ENCODE measurements around the gene PEPD. TPM values are rescaled to one million over a fixed set of nuclear protein-coding genes. Genes with fewer than 3 reads are reported as not detected.

The PEPD gene
- polyA plus RNA-seq, 3 donors: 61.5 to 218 (median 171) TPM

DNA sequence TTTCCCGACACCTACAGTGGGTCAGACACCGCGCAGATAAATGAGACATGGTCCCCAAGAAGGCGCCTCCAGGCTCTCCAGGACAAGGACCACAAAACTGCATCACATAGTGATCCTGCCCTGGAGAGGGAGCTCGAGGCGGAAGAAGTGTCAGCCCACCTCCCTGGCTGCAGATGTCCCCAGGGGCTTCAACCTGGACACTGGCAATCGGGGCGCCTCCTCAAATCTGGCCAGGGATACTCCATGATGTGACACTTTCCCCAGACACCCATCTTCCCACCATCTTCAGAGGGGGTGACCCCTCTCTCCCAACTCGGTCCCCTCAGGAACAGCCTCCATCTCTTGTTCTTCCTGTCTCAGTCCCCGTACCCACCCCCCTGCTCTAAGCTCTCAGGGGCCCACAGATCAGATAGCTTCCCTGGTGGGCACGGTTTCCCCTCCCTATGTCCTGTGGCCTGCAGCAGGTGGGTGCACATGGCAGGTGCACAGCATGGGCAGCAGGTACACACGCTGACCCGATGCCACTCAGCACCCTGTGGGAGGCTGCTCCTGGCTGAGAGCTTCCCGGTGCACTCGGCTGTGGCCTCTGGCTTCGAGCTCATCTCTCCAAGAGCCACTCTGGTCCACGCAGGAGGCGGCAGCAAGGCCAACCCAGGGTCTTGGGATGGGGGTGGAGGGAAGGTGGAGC is 61.2 kb downstream of the PEPD start:
- no peaks in the 10 kb centered on the region for H3K9me3 ChIP-seq (replicated peaks in 1 of 2; ENCODE audit: control insufficient read depth in 1 of 2, insufficient read depth in 1 of 2, low read length in 2 of 2)
- H3K27ac ChIP-seq (ENCODE audit: low read depth in 1 of 2, low read length in 2 of 2): no peak overlapping the region
- Mint-ChIP-seq H3K36me3 (peaks cover 10 to 15% of the 10 kb centered on the region in 2 donors), H3K4me3 (no peak overlapping the region), H3K4me1 (no peaks in the 10 kb centered on the region), H3K27ac (peak overlapping the region in 1 of 7 donors; percentile 28), H3K9me3 (no peaks in the 10 kb centered on the region), H3K27me3 (ENCODE audit: low read depth in 3 of 3) (peaks cover 0 to 4% (median 2%) of the 10 kb centered on the region in 3 donors)
- intact Hi-C loops (cut with micrococcal nuclease): no loop called here
- no peaks in the 10 kb centered on the region for H3K27me3 ChIP-seq (ENCODE audit: control insufficient read depth in 2 of 2, insufficient read depth in 2 of 2, low read length in 2 of 2)
- H2AFZ ChIP-seq (ENCODE audit: insufficient read depth, low read depth, low read length, poor library complexity, severe bottlenecking): no peak overlapping the region
- WGBS (ENCODE audit: insufficient coverage): 96% methylated on average over 12 of the region's 18 CpGs
- TF ChIP-seq, protein P1, sequence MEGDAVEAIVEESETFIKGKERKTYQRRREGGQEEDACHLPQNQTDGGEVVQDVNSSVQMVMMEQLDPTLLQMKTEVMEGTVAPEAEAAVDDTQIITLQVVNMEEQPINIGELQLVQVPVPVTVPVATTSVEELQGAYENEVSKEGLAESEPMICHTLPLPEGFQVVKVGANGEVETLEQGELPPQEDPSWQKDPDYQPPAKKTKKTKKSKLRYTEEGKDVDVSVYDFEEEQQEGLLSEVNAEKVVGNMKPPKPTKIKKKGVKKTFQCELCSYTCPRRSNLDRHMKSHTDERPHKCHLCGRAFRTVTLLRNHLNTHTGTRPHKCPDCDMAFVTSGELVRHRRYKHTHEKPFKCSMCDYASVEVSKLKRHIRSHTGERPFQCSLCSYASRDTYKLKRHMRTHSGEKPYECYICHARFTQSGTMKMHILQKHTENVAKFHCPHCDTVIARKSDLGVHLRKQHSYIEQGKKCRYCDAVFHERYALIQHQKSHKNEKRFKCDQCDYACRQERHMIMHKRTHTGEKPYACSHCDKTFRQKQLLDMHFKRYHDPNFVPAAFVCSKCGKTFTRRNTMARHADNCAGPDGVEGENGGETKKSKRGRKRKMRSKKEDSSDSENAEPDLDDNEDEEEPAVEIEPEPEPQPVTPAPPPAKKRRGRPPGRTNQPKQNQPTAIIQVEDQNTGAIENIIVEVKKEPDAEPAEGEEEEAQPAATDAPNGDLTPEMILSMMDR (IDR thresholded peaks at IDR 0.05): no peak
- peaks cover 6 to 11% of the 10 kb centered on the region in 2 donors for H3K36me3 ChIP-seq (replicated peaks in 1 of 2; ENCODE audit: control insufficient read depth in 1 of 2, insufficient read depth in 2 of 2, low read length in 2 of 2)
- no peak overlapping the region for H3K4me3 ChIP-seq (replicated peaks in 1 of 3; ENCODE audit: low read depth in 2 of 3, low read length in 3 of 3)
- H4K20me1 ChIP-seq (ENCODE audit: insufficient read depth, low read length): no peaks in the 10 kb centered on the region
- H3K79me2 ChIP-seq (ENCODE audit: insufficient read depth, low read length): no peaks in the 10 kb centered on the region
- no peak overlapping the region for H3K9ac ChIP-seq (ENCODE audit: insufficient read depth, low read length, poor library complexity, severe bottlenecking)
- H3K4me2 ChIP-seq (replicated peaks; ENCODE audit: extremely low read depth, low read length, poor library complexity, severe bottlenecking): no peak overlapping the region
- DNase-seq: no peak
- no peaks in the 10 kb centered on the region for H3K4me1 ChIP-seq (ENCODE audit: control insufficient read depth in 1 of 2, insufficient read depth in 2 of 2, low read length in 2 of 2)

DNA sequence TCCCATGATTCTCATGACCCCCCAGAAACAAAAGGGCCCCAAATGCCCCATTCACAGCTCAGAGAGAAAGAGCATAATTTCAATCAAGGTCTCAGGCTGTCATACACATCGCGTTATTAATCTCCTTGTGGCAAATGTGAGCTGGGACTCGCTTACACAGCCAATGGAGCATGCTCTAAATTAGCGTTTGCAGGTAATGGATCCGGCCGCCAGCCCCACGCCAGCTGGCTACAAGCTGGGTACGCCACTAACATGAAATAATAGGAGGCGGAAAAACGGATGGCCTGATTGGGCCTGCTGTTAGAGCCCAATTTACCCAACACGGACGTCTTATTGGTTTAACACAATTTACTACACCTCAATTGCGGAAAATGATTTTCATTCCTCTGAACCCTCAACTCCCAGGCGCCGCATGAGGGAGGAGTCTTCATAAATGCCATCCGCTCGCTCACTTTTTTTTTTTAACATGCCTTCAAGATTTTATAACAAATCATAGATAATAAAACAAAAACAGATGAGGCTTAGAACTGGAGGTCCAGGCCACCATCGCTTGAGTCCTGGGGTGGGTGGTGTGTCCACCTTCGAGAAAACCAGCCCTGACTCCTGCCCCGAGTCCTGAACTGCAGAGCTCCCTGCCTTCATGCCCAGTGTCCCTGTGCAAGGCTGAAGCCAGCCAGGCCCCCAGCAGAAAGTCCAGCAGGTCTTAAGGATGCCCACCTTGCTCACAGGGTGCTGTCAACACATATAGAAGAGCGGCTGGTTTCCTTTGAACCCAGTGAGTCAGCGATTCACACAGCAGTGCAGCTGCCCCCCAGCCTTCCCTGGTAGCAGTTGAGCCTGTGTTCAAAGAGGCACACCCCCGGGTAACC is 62.1 kb downstream of the PEPD start:
- intact Hi-C loops (cut with micrococcal nuclease): no loop called here
- no peak overlapping the region for H2AFZ ChIP-seq (ENCODE audit: insufficient read depth, low read depth, low read length, poor library complexity, severe bottlenecking)
- H3K27me3 ChIP-seq (ENCODE audit: control insufficient read depth in 2 of 2, insufficient read depth in 2 of 2, low read length in 2 of 2): no peaks in the 10 kb centered on the region

More for the DNA sequence above, 62.1 kb downstream of the PEPD start:
- Mint-ChIP-seq H3K4me1 (no peaks in the 10 kb centered on the region), H3K36me3 (peaks cover 10 to 15% of the 10 kb centered on the region in 2 donors), H3K4me3 (no peak overlapping the region), H3K27me3 (ENCODE audit: low read depth in 3 of 3) (peaks cover 0 to 4% (median 2%) of the 10 kb centered on the region in 3 donors), H3K27ac (peak overlapping the region in 2 of 7 donors; percentile 15 to 28), H3K9me3 (no peaks in the 10 kb centered on the region)
- no peak for DNase-seq
- no peaks in the 10 kb centered on the region for H4K20me1 ChIP-seq (ENCODE audit: insufficient read depth, low read length)
- no peaks in the 10 kb centered on the region for H3K79me2 ChIP-seq (ENCODE audit: insufficient read depth, low read length)
- TF ChIP-seq, protein P1 (IDR thresholded peaks at IDR 0.05): no peak
- no peak overlapping the region for H3K4me2 ChIP-seq (replicated peaks; ENCODE audit: extremely low read depth, low read length, poor library complexity, severe bottlenecking)
- no peaks in the 10 kb centered on the region for H3K4me1 ChIP-seq (ENCODE audit: control insufficient read depth in 1 of 2, insufficient read depth in 2 of 2, low read length in 2 of 2)
- no peak overlapping the region for H3K4me3 ChIP-seq (replicated peaks in 1 of 3; ENCODE audit: low read depth in 2 of 3, low read length in 3 of 3)
- H3K9ac ChIP-seq (ENCODE audit: insufficient read depth, low read length, poor library complexity, severe bottlenecking): no peak overlapping the region
- peaks cover 6 to 11% of the 10 kb centered on the region in 2 donors for H3K36me3 ChIP-seq (replicated peaks in 1 of 2; ENCODE audit: control insufficient read depth in 1 of 2, insufficient read depth in 2 of 2, low read length in 2 of 2)
- 97% methylated on average over 13 of the region's 23 CpGs for WGBS (ENCODE audit: insufficient coverage)
- no peak overlapping the region for H3K27ac ChIP-seq (ENCODE audit: low read depth in 1 of 2, low read length in 2 of 2)
- H3K9me3 ChIP-seq (replicated peaks in 1 of 2; ENCODE audit: control insufficient read depth in 1 of 2, insufficient read depth in 1 of 2, low read length in 2 of 2): no peaks in the 10 kb centered on the region
